GM12878 (cell line): ENCODE data around the gene CLTCL1. TPM values are rescaled to one million over a fixed set of nuclear protein-coding genes. Genes with fewer than 3 reads are reported as not detected.

Source experiments
- EED ChIP-seq: sonication (generic); IDR thresholded peaks from 2 replicates; pipeline ENCODE4 v1.6.1; 2016; ENCODE audit warnings: antibody characterized with exemption, low read depth
- GATAD2B ChIP-seq: fragments of 450-650 bp; conservative IDR thresholded peaks from 2 replicates; pipeline ENCODE4 v1.6.1; 2017; ENCODE audit warnings: low read depth, mild to moderate bottlenecking, moderate library complexity
- MYB ChIP-seq: fragments of 150-350 bp; IDR thresholded peaks from 2 replicates; pipeline ENCODE4 v1.6.1; 2014; ENCODE audit warnings: mild to moderate bottlenecking, low read depth, low read length, borderline replicate concordance
- NFYA ChIP-seq: IDR thresholded peaks from 2 replicates; pipeline ENCODE4 v1.6.1; 2011; ENCODE audit warnings: low read depth, mild to moderate bottlenecking, low read length, improper control_type of control experiment, borderline replicate concordance
- NR2F1 ChIP-seq: fragments of 450-650 bp; conservative IDR thresholded peaks from 2 replicates; pipeline ENCODE4 v1.6.1; 2017; ENCODE audit warnings: mild to moderate bottlenecking
- PAX8 ChIP-seq: fragments of 450-650 bp; IDR thresholded peaks from 2 replicates; pipeline ENCODE4 v1.6.1; 2017; ENCODE audit warnings: mild to moderate bottlenecking, moderate library complexity
- RB1 ChIP-seq: fragments of 450-650 bp; formaldehyde crosslinking; IDR thresholded peaks from 2 replicates; pipeline ENCODE4 v1.6.1; 2017; ENCODE audit warnings: mild to moderate bottlenecking, borderline replicate concordance
- SPI1 ChIP-seq: IDR thresholded peaks from 2 replicates; pipeline ENCODE4 v1.6.1; 2011; ENCODE audit warnings: low read depth, mild to moderate bottlenecking, low read length, moderate library complexity, borderline replicate concordance; ENCODE audit not compliant: insufficient read depth
- ZBTB4 ChIP-seq: fragments of 450-650 bp; formaldehyde crosslinking; IDR thresholded peaks from 2 replicates; pipeline ENCODE4 v1.4.0; 2022; ENCODE audit warnings: mild to moderate bottlenecking, moderate library complexity
- ZZZ3 ChIP-seq: IDR thresholded peaks from 2 replicates; pipeline ENCODE4 v1.6.1; 2011; ENCODE audit warnings: low read depth; ENCODE audit not compliant: control insufficient read depth, insufficient read length
- polyA plus RNA-seq, 11 experiments: library from polyadenylated mRNA; depleted of rRNA in 4 of 11; unstranded in 6 of 11; stranded (reverse) in 5 of 11; fragments of >200 nt; fragmentation: Nextera tagmentation in 4 of 11; fragmentation: Illumina TruSeq in 1 of 11; extraction: Ambion mirVana in 4 of 11; extraction: Trizol in 1 of 11; gene quantifications; 1 replicate in 1 of 11; 2 replicates in 10 of 11; pipeline versions ENCODE4 v1.2.1 to v1.2.3, GENCODE V29; 2011 to 2016; ENCODE audit warnings: inconsistent platforms in 2 of 11, missing spikeins in 2 of 11, low read depth in 1 of 11
- total RNA-seq, 4 experiments: library from RNA; depleted of rRNA in 3 of 4; stranded (reverse); fragments of >200 nt in 3 of 4; fragmentation: Illumina TruSeq in 1 of 4; extraction: Trizol in 1 of 4; gene quantifications; 2 replicates each; pipeline versions ENCODE4 v1.2.1 to v1.2.3, GENCODE V29; 2013 to 2021
- TF ChIP-seq, protein P1 (sequence below): fragments of 450-650 bp; IDR thresholded peaks from 2 replicates; pipeline ENCODE4 v1.6.1; 2018; ENCODE audit warnings: mild to moderate bottlenecking, low read depth, moderate library complexity; ENCODE audit not compliant: partially characterized antibody
- TF ChIP-seq, protein P2 (sequence below): IDR thresholded peaks from 2 replicates; pipeline ENCODE4 v1.6.1; 2011; ENCODE audit warnings: borderline replicate concordance, low read depth, mild to moderate bottlenecking, moderate library complexity, low read length; ENCODE audit not compliant: insufficient read depth, poor library complexity, severe bottlenecking
- TF ChIP-seq, protein P3 (sequence below): fragments of 450-650 bp; IDR thresholded peaks from 2 replicates; pipeline ENCODE4 v1.6.1; 2016; ENCODE audit warnings: mild to moderate bottlenecking

Gene CLTCL1
- total and polyA plus RNA-seq, 10 of the 15 experiments (the other 5 are each of a cell fraction or from before 2014, with no cell fraction given), result under 0.01 to 0.35 (median 0.12) TPM; not detected in 2

GRCh38 chr22:19291218-19291579 is 320 bp downstream of the CLTCL1 start (continued):
- TF ChIP-seq, protein P1, sequence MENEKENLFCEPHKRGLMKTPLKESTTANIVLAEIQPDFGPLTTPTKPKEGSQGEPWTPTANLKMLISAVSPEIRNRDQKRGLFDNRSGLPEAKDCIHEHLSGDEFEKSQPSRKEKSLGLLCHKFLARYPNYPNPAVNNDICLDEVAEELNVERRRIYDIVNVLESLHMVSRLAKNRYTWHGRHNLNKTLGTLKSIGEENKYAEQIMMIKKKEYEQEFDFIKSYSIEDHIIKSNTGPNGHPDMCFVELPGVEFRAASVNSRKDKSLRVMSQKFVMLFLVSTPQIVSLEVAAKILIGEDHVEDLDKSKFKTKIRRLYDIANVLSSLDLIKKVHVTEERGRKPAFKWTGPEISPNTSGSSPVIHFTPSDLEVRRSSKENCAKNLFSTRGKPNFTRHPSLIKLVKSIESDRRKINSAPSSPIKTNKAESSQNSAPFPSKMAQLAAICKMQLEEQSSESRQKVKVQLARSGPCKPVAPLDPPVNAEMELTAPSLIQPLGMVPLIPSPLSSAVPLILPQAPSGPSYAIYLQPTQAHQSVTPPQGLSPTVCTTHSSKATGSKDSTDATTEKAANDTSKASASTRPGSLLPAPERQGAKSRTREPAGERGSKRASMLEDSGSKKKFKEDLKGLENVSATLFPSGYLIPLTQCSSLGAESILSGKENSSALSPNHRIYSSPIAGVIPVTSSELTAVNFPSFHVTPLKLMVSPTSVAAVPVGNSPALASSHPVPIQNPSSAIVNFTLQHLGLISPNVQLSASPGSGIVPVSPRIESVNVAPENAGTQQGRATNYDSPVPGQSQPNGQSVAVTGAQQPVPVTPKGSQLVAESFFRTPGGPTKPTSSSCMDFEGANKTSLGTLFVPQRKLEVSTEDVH, result no peak
- TF ChIP-seq ZZZ3 (no peak), EED (no peak), GATAD2B (peak; percentile 53; the same call in 1 of the 2 replicates), ZBTB4 (CRISPR knock-in tag) (no peak), MYB (no peak), PAX8 (no peak), RB1 (0 out of 2 replicates have a peak, but pooled peaks have one; percentile 43), SPI1 (no peak), NR2F1 (peak; percentile 65; the same call in 1 of the 2 replicates), NFYA (no peak)
- TF ChIP-seq, protein P2, sequence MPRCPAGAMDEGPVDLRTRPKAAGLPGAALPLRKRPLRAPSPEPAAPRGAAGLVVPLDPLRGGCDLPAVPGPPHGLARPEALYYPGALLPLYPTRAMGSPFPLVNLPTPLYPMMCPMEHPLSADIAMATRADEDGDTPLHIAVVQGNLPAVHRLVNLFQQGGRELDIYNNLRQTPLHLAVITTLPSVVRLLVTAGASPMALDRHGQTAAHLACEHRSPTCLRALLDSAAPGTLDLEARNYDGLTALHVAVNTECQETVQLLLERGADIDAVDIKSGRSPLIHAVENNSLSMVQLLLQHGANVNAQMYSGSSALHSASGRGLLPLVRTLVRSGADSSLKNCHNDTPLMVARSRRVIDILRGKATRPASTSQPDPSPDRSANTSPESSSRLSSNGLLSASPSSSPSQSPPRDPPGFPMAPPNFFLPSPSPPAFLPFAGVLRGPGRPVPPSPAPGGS, result no peak
- TF ChIP-seq, protein P3, sequence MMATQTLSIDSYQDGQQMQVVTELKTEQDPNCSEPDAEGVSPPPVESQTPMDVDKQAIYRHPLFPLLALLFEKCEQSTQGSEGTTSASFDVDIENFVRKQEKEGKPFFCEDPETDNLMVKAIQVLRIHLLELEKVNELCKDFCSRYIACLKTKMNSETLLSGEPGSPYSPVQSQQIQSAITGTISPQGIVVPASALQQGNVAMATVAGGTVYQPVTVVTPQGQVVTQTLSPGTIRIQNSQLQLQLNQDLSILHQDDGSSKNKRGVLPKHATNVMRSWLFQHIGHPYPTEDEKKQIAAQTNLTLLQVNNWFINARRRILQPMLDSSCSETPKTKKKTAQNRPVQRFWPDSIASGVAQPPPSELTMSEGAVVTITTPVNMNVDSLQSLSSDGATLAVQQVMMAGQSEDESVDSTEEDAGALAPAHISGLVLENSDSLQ, result no peak
